ENCODE measurements around the gene HFE. TPM values are rescaled to one million over a fixed set of nuclear protein-coding genes. Genes with fewer than 3 reads are reported as not detected.
"Not testable (repeated sequence)": the region's sequence is repeated elsewhere in the genome, so short reads cannot be mapped to it uniquely, and the experiment has no call there.

The HFE gene
- total and polyA plus RNA-seq, 8 donors, result 3.1 to 10.2 (median 3.6) TPM

GRCh38 chr6:26067367-26067766 is 19.9 kb upstream of the HFE start:
- WGBS, 2 donors, result 45 to 51% methylated on average over 4 of the region's 4 CpGs
- Histone ChIP-seq H3K9me3 (no peaks in the 10 kb centered on the region), H3K4me1 (peaks cover 0 to 11% (median 0%) of the 10 kb centered on the region in 3 donors), H3K36me3 (no peaks in the 10 kb centered on the region), H3K27me3 (no peaks in the 10 kb centered on the region), H3K27ac (no peak overlapping the region), H3K4me3 (no peak overlapping the region)
- FAIRE-seq, result no peak
- intact Hi-C loops (cut with DNase I), result no loop called here
- TF ChIP-seq, protein P1, sequence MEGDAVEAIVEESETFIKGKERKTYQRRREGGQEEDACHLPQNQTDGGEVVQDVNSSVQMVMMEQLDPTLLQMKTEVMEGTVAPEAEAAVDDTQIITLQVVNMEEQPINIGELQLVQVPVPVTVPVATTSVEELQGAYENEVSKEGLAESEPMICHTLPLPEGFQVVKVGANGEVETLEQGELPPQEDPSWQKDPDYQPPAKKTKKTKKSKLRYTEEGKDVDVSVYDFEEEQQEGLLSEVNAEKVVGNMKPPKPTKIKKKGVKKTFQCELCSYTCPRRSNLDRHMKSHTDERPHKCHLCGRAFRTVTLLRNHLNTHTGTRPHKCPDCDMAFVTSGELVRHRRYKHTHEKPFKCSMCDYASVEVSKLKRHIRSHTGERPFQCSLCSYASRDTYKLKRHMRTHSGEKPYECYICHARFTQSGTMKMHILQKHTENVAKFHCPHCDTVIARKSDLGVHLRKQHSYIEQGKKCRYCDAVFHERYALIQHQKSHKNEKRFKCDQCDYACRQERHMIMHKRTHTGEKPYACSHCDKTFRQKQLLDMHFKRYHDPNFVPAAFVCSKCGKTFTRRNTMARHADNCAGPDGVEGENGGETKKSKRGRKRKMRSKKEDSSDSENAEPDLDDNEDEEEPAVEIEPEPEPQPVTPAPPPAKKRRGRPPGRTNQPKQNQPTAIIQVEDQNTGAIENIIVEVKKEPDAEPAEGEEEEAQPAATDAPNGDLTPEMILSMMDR (IDR thresholded peaks at IDR 0.05), result no peak
- no peak for DNase-seq
- ATAC-seq, result no peak

DNA sequence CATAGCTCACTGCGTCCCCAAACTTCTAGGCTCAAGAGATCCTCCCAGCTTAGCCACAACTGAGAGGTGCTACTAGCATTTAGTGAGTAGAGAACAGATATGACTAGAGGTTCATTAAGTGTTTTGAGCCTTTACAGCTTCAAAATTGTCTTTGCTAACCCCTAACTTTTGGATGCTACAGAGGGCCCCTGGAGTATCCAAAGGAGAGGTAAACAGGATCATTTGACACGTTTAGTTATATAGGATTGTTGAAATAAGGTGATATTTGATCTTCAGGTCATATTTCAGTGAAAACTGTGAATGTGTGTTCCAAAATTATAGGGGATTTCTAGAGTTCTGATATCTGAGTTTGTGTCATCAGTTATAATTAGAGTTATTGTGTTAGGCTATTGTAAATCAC is 19.2 kb upstream of the HFE start:
- Histone ChIP-seq H3K27ac (no peak overlapping the region), H3K4me1 (peaks cover 0 to 11% (median 0%) of the 10 kb centered on the region in 3 donors), H3K36me3 (no peaks in the 10 kb centered on the region), H3K9me3 (no peaks in the 10 kb centered on the region), H3K4me3 (no peak overlapping the region), H3K27me3 (no peaks in the 10 kb centered on the region)
- no peak for ATAC-seq
- no peak for FAIRE-seq
- intact Hi-C loops (cut with DNase I), result no loop called here
- 71 to 75% methylated on average over 2 of the region's 2 CpGs for WGBS, 2 donors
- DNase-seq, result no peak
- TF ChIP-seq, protein P1 (IDR thresholded peaks at IDR 0.05), result no peak

DNA sequence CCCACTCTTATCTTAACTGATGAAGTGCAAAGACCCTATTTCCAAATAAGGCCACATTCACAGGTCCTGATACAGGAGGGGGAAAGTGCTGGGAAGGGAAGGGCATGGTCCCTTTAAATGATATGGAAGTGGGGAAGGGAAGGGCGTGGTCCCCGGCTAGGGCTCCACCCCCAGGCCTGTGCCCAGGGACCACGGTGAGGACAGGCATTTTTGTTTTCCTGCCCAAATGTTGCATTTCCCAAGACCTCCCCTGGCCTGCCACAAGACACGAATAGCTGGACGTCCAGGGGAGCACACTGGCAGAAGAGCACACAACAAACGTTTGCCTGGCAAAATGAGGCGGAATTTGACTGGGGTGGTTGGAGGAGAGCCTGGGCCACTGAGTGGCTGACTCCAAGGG is 16.1 kb upstream of the HFE start:
- H3K27me3 ChIP-seq, result no peaks in the 10 kb centered on the region
- TF ChIP-seq, protein P1 (IDR thresholded peaks at IDR 0.05), result no peak
- intact Hi-C loops (cut with DNase I), result no loop called here
- peaks cover 0 to 4% (median 0%) of the 10 kb centered on the region in 3 donors for H3K4me1 ChIP-seq
- DNase-seq, result peak in 5 of 6 donors; percentile 46 to 65 (median 63)
- FAIRE-seq, result no peak
- H3K4me3 ChIP-seq, result no peak overlapping the region
- H3K9me3 ChIP-seq, result no peaks in the 10 kb centered on the region
- no peaks in the 10 kb centered on the region for H3K36me3 ChIP-seq
- peak; percentile 81 to 93 (median 87) for ATAC-seq
- 15 to 17% methylated on average over 7 of the region's 7 CpGs for WGBS, 2 donors
- H3K27ac ChIP-seq, result no peak overlapping the region

- H3K27ac ChIP-seq, result no peak overlapping the region
- WGBS, 2 donors, result 70 to 74% methylated on average over 20 of the region's 20 CpGs
- FAIRE-seq, result no peak
- DNase-seq, result no peak
- H3K36me3 ChIP-seq, result no peaks in the 10 kb centered on the region
- H3K27me3 ChIP-seq, result no peaks in the 10 kb centered on the region
- H3K9me3 ChIP-seq, result no peaks in the 10 kb centered on the region
- TF ChIP-seq, protein P1 (IDR thresholded peaks at IDR 0.05), result no peak
- intact Hi-C loops (cut with DNase I), result no loop called here
- H3K4me3 ChIP-seq, result no peak overlapping the region
- no peak for ATAC-seq
- no peaks in the 10 kb centered on the region for H3K4me1 ChIP-seq
Measured at GRCh38 chr6:26075063-26075717, 12.0 kb upstream of the HFE start.

GRCh38 chr6:26078066-26078465 is 9.2 kb upstream of the HFE start:
- H3K27ac ChIP-seq; H3K4me1 ChIP-seq; H3K9me3 ChIP-seq; ATAC-seq; H3K27me3 ChIP-seq; H3K36me3 ChIP-seq; H3K4me3 ChIP-seq; DNase-seq; intact Hi-C loops (cut with DNase I); FAIRE-seq: not testable (repeated sequence)
- WGBS, 2 donors, result 73 to 83% methylated on average over 3 of the region's 3 CpGs

GRCh38 chr6:26081096-26081495 is 6.1 kb upstream of the HFE start:
- FAIRE-seq; intact Hi-C loops (cut with DNase I); ATAC-seq; H3K27me3 ChIP-seq; H3K4me3 ChIP-seq; H3K9me3 ChIP-seq; H3K4me1 ChIP-seq; H3K36me3 ChIP-seq; DNase-seq; H3K27ac ChIP-seq: not testable (repeated sequence)
- 62 to 70% methylated on average over 3 of the region's 3 CpGs for WGBS, 2 donors

Data from pancreas (tissue), 10 donors.